Measurements from ENCODE around the gene MAPK10.
"Not testable (repeated sequence)": the region's sequence is repeated elsewhere in the genome, so short reads cannot be mapped to it uniquely, and the experiment has no call there.

The MAPK10 gene

GRCh38 chr4:86330961-86331742, 28.7 kb downstream of the MAPK10 start:
- DNase-seq (ENCODE audit: low read depth), result peak; percentile 77
- TF ChIP-seq CTCF (IDR thresholded peaks at IDR 0.05; ENCODE audit: control insufficient read depth, extremely low read depth, insufficient read depth), result no peak
- no peak overlapping the region for H3K4me3 ChIP-seq (ENCODE audit: low read depth, low read length)

- not testable (repeated sequence) for DNase-seq (ENCODE audit: low read depth); H3K4me3 ChIP-seq (ENCODE audit: low read depth, low read length)
Observed at GRCh38 chr4:86330411-86330810, 29.4 kb downstream of the MAPK10 start.

- no peak for DNase-seq (ENCODE audit: low read depth)
- TF ChIP-seq CTCF (IDR thresholded peaks at IDR 0.05; ENCODE audit: control insufficient read depth, extremely low read depth, insufficient read depth), result no peak
Observed at GRCh38 chr4:86329431-86329830, 30.4 kb downstream of the MAPK10 start.

GRCh38 chr4:86326400-86326799, 33.5 kb downstream of the MAPK10 start:
- TF ChIP-seq CTCF (IDR thresholded peaks at IDR 0.05; ENCODE audit: control insufficient read depth, extremely low read depth, insufficient read depth), result no peak
- no peak overlapping the region for H3K4me3 ChIP-seq (ENCODE audit: low read depth, low read length)

More at GRCh38 chr4:86329431-86329830, 30.4 kb downstream of the MAPK10 start:
- H3K4me3 ChIP-seq (ENCODE audit: low read depth, low read length), result no peak overlapping the region

GRCh38 chr4:86319390-86319789, 40.5 kb downstream of the MAPK10 start:
- no peak overlapping the region for H3K4me3 ChIP-seq (ENCODE audit: low read depth, low read length)
- no peak for TF ChIP-seq CTCF (IDR thresholded peaks at IDR 0.05; ENCODE audit: control insufficient read depth, extremely low read depth, insufficient read depth)

More at GRCh38 chr4:86326400-86326799, 33.5 kb downstream of the MAPK10 start:
- no peak for DNase-seq (ENCODE audit: low read depth)

GRCh38 chr4:86315579-86315978, 44.3 kb downstream of the MAPK10 start:
- DNase-seq (ENCODE audit: low read depth), result no peak
- no peak overlapping the region for H3K4me3 ChIP-seq (ENCODE audit: low read depth, low read length)
- TF ChIP-seq CTCF (IDR thresholded peaks at IDR 0.05; ENCODE audit: control insufficient read depth, extremely low read depth, insufficient read depth), result no peak

More at GRCh38 chr4:86319390-86319789, 40.5 kb downstream of the MAPK10 start:
- DNase-seq (ENCODE audit: low read depth), result no peak

GRCh38 chr4:86313656-86314055, 46.2 kb downstream of the MAPK10 start:
- no peak for DNase-seq (ENCODE audit: low read depth)
- H3K4me3 ChIP-seq (ENCODE audit: low read depth, low read length), result no peak overlapping the region
- no peak for TF ChIP-seq CTCF (IDR thresholded peaks at IDR 0.05; ENCODE audit: control insufficient read depth, extremely low read depth, insufficient read depth)

Data from LNCaP clone FGC (cell line).